HFF-Myc (cell line): ENCODE data around the gene STX16.
"Not testable (repeated sequence)": the region's sequence is repeated elsewhere in the genome, so short reads cannot be mapped to it uniquely, and the experiment has no call there.

Experiments
- DNase-seq: peaks from one replicate; pipeline ENCODE4 v3.0.0-alpha.2; 2011; ENCODE audit warnings: low read depth; ENCODE audit errors: extremely low read depth
- H3K4me3 ChIP-seq: replicated peaks from 2 replicates; pipeline ENCODE4 v1.5.1; 2011; ENCODE audit warnings: low read depth, mild to moderate bottlenecking, control low read depth, low read length
- TF ChIP-seq, protein P1 (sequence below): IDR thresholded peaks from 2 replicates; pipeline ENCODE4 v1.5.1; 2012; ENCODE audit warnings: mild to moderate bottlenecking, low read depth, low read length, control low read depth; ENCODE audit errors: missing control alignments

Gene STX16

DNA sequence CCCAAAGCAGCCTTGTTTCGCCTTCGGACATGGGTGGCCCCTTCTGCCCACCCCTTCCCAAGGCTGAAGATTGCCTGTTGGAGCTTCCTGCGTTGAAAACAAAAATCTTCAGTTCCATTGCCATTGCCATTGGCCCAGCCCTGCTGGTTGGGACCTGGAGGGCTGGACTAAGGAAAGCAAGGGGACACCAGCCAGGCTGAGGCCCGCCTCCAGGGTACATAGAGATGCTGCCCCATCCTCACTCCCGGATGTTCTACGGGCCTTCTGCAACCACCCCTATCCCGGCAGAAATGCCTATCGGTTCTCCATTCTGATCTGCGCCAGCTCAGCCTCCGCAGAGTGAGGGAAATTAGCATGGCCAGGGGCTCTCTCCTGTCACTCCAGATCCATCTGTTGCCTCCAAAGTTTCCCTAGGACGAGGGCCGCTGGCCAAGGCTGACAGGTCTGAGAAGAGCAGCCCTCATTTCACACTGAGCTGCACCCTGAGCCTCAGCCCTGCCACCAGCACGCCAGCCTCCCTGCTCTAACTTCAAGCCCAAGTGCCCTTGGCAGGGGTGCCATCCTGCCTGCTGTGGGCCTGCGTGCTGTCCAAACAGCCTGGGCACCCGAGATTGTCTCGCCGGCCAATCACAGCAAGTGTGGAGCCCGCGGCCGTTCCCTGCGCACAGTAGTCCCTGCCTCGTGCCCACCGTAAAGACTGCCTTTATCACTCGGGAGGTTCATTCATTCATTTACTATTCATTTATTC, 13.4 kb upstream of the STX16 start:
- H3K4me3 ChIP-seq = no peak overlapping the region
- TF ChIP-seq, protein P1, sequence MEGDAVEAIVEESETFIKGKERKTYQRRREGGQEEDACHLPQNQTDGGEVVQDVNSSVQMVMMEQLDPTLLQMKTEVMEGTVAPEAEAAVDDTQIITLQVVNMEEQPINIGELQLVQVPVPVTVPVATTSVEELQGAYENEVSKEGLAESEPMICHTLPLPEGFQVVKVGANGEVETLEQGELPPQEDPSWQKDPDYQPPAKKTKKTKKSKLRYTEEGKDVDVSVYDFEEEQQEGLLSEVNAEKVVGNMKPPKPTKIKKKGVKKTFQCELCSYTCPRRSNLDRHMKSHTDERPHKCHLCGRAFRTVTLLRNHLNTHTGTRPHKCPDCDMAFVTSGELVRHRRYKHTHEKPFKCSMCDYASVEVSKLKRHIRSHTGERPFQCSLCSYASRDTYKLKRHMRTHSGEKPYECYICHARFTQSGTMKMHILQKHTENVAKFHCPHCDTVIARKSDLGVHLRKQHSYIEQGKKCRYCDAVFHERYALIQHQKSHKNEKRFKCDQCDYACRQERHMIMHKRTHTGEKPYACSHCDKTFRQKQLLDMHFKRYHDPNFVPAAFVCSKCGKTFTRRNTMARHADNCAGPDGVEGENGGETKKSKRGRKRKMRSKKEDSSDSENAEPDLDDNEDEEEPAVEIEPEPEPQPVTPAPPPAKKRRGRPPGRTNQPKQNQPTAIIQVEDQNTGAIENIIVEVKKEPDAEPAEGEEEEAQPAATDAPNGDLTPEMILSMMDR = no peak
- DNase-seq = no peak

DNA sequence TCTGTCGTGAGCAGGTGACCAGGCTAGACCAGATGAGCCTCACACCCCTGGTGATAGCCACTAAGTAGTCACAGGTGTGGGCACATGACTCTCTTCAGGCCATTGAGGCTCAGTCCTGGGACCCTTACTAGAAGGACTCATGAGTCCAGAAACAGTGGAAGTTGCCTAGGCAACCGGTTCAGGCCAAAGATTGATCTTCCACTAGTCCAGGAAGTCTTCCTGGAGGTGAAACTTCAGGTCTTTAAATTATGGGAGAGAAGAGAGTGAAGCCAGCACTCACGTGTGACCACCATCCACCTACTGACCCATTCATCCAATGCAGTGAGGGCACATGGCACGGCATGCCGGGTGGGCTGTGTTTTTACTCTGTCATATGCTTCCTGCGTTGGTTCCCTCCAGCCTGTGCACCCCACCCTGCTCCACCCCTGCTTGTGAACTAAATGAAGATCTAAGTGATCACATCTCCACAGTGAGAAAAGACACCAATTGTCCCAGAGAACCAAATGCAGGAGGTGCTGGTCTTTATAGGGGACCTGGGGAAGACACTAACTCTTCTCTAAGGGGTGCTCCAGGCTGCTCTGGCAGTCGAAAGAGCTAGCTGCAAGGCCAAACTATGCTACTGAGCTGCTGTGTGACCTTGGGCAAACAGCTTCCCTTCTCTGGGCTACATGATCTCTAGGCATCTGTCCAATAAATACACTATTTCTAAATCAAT, 12.5 kb upstream of the STX16 start:
- TF ChIP-seq, protein P1 = no peak
- H3K4me3 ChIP-seq = no peak overlapping the region
- DNase-seq = no peak

DNA sequence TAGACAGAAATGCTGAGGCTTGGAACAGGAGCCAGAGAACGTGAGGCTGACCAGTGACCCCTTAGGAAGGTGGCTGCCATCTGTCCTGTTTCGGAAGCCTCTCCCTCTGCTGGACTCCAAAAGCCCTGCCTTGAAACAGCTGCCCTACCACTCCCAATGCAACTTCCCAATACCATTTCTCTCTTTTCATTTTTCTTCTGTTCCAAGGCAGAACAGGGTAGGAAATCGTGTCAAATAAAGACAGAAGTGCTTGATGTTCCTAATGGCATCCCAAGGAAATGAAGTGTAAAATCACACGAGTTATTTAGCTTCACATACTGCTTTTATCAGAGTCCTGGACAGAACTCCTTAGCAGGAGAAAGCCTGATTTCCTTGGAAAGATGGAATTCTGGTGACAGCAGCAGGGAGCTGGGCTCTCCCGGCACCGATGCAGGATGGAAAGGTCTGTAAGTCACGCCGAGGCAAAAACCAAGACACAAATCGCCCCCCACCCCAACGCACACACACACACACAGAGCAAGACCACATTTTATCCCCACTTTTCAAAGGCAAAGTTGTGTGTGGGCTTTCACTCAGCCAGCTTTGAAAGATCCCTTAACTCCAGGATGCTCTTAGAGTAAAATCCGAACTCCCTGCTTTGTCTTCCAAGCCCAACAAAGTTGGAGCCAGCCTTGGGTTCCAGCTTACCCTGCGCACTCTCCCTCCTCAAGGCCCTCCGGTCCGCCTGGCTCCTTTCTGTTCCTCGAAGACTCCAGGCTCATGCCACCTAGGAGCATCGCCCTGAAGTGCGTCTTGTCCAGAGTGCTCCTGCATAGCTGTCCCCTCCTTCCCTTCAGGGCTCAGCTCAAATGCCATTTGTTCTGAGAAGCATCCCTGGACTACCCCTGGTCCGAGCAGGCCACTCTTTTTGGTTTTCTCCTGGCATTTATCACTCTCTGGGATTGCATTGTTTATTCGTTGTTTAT, 11.6 kb upstream of the STX16 start:
- no peak overlapping the region for H3K4me3 ChIP-seq
- TF ChIP-seq, protein P1 = no peak
- DNase-seq = no peak

DNA sequence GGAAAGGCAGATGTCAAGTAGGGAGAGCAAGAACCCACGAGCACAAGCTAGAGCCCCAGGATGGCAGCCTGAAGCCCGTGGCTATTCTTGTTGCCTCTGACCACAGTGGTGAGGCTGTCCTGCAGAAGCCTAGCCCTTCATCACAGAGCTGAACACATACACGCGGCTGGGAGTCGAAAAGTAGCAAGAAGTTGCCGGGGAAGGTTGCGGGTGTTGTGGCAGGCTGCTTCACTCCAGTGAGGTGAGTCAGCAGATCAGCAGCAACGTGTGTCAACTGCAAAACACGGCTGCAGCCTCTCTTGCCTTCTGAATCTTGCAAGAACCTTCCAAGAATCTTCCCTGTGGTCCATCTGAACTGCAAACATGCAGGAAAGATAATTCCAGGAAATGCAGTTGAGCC, 10.6 kb upstream of the STX16 start:
- TF ChIP-seq, protein P1 = no peak
- no peak for DNase-seq
- no peak overlapping the region for H3K4me3 ChIP-seq

DNA sequence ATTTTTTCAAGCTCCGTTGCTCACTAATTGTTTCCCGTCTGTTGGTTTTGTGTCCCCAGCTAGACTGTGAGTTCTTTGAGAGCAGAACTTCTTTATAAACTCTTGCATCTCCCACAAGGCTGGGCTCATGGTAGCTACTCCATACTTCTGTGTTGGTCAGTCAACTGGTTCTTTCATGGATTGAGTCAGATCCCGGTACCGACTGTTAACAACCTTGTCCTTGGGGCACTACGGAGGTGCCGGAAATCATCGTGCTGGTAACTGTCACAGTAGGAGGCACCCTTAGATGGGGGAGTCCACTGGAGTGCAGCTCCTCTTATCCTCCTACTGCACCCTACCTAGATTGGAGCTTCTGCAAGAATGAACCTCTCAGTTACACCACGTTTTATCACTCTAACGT, 8.6 kb upstream of the STX16 start:
- TF ChIP-seq, protein P1 = no peak
- no peak overlapping the region for H3K4me3 ChIP-seq
- no peak for DNase-seq

DNA sequence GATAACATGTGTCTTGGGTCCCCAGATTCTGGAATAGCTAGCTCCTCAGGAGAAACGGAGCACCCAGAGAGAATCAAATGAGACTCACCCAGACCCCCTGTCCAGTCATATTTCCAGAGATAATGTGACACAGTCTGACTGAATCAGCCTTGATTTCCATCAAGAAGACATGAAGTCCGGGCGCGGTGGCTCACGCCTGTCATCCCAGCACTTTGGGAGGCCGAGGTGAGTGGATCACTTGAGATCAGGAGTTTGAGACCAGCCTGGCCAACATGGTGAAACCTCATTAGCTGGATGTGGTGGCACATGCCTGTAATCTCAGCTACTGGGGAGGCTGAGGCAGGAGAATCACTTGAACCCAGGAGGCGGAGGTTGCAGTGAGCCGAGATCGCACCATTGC, 8.2 kb upstream of the STX16 start:
- DNase-seq, H3K4me3 ChIP-seq: not testable (repeated sequence)
